ENCODE measurements around the gene TLE3. TPM values are rescaled to one million over a fixed set of nuclear protein-coding genes. Genes with fewer than 3 reads are reported as not detected.

The TLE3 gene
- total and polyA plus RNA-seq, 2 of the 13 experiments (the other 11 are each of a cell fraction or from before 2014, with no cell fraction given), result 11.9 to 13.8 TPM

DNA sequence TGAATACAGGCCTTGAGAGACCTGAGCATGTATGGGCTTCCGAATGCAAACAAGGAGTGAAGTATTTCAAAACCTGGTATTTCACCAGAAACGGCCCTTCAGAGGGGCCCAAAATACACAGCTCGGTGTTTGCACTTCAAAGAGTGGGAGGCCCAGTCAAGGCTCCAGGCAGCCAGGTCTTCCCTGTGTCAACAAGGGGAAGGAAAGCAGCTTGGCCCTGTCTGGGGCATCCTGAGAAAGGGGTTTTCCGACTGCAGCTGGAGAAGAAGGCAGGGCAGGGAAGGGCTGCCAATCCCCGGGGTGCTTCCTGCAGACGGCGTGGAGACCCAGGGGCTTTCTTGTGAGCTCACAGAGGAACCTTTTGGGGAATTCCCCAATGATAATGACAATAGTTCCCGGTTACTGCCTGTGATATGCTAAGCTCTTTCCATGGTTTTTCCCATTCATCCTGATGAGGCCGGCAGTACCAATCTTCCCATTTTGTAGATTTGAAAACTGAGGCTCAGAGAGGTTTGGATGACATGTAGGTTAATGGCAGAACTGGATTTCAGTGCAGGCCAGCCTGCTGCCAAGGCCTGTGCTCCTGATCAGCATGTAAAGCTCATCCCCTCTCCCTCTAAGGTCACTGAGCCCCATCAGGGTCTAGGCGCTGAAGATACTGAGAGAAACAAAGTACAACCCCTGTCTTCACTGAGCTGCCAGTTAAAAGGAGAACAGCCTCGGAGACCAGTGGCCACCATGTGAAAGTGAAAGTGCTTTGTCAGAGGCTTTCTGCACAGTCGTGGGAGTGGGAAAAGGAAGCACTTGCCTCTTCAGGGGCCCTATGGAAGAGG, 43.0 kb upstream of the TLE3 start (continued):
- peak; percentile 66 for TF ChIP-seq ZBTB33 (CRISPR knock-in tag; IDR thresholded peaks at IDR 0.05)
- no peak for TF ChIP-seq ZNF713 (CRISPR knock-in tag; IDR thresholded peaks at IDR 0.05)
- TF ChIP-seq ZNF609 (CRISPR knock-in tag; IDR thresholded peaks at IDR 0.05; ENCODE audit: borderline replicate concordance), result peak; percentile 100
- TF ChIP-seq HNRNPH1 (optimal IDR thresholded peaks at IDR 0.05; ENCODE audit: low read depth, low read length), result no peak
- TF ChIP-seq ZNF407 (CRISPR knock-in tag; IDR thresholded peaks at IDR 0.05; ENCODE audit: not compliant biosample characterization), result no peak
- TF ChIP-seq ZZZ3 (CRISPR knock-in tag; IDR thresholded peaks at IDR 0.05; ENCODE audit: borderline replicate concordance), result no peak
- TF ChIP-seq ZNF460 (CRISPR knock-in tag; IDR thresholded peaks at IDR 0.05; ENCODE audit: borderline replicate concordance), result peak; percentile 65; the same call in 1 of the 2 replicates
- peak; percentile 89 for TF ChIP-seq HNF4A (CRISPR knock-in tag; IDR thresholded peaks at IDR 0.05)
- peak; percentile 83; the same call in 1 of the 2 replicates for TF ChIP-seq CHD4 (IDR thresholded peaks at IDR 0.05; ENCODE audit: borderline replicate concordance, low read length)
- TF ChIP-seq SMAD9 (CRISPR knock-in tag; IDR thresholded peaks at IDR 0.05), result no peak
